ENCODE data around the gene ZNF532.

GRCh38 chr18:58991167-58991798 lies 126.6 kb downstream of the ZNF532 start:
- TF ChIP-seq CTCF (IDR thresholded peaks at IDR 0.05) (no peak), ZFX (IDR thresholded peaks at IDR 0.05; ENCODE audit: borderline replicate concordance) (no peak)
